GM12878 (cell line): Measurements from ENCODE around the gene CYP3A4.

Source experiments
- MAX ChIP-seq: IDR thresholded peaks from 2 replicates; pipeline ENCODE4 v1.6.1; 2012; ENCODE audit warnings: low read depth, low read length, improper control_type of control experiment
- REST ChIP-seq: IDR thresholded peaks from 2 replicates; pipeline ENCODE4 v1.6.1; 2012; ENCODE audit warnings: mild to moderate bottlenecking, low read depth, low read length

GRCh38 chr7:99752356-99752755, 31.6 kb downstream of the CYP3A4 start:
- TF ChIP-seq REST, result no peak
- no peak for TF ChIP-seq MAX
